Measurements from ENCODE around the gene KRT80. TPM values are rescaled to one million over a fixed set of nuclear protein-coding genes. Genes with fewer than 3 reads are reported as not detected.

KRT80 gene
- total and polyA plus RNA-seq, 2 of the 13 experiments (the other 11 are each of a cell fraction or from before 2014, with no cell fraction given), result 0.27 to 0.53 TPM

GRCh38 chr12:52119398-52120254, 72.2 kb downstream of the KRT80 start (continued):
- TF ChIP-seq, protein P1, sequence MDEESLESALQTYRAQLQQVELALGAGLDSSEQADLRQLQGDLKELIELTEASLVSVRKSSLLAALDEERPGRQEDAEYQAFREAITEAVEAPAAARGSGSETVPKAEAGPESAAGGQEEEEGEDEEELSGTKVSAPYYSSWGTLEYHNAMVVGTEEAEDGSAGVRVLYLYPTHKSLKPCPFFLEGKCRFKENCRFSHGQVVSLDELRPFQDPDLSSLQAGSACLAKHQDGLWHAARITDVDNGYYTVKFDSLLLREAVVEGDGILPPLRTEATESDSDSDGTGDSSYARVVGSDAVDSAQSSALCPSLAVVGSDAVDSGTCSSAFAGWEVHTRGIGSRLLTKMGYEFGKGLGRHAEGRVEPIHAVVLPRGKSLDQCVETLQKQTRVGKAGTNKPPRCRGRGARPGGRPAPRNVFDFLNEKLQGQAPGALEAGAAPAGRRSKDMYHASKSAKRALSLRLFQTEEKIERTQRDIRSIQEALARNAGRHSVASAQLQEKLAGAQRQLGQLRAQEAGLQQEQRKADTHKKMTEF (CRISPR knock-in tag; IDR thresholded peaks at IDR 0.05), result 0 out of 2 replicates have a peak, but pooled peaks have one; percentile 13
- TF ChIP-seq, protein P2, sequence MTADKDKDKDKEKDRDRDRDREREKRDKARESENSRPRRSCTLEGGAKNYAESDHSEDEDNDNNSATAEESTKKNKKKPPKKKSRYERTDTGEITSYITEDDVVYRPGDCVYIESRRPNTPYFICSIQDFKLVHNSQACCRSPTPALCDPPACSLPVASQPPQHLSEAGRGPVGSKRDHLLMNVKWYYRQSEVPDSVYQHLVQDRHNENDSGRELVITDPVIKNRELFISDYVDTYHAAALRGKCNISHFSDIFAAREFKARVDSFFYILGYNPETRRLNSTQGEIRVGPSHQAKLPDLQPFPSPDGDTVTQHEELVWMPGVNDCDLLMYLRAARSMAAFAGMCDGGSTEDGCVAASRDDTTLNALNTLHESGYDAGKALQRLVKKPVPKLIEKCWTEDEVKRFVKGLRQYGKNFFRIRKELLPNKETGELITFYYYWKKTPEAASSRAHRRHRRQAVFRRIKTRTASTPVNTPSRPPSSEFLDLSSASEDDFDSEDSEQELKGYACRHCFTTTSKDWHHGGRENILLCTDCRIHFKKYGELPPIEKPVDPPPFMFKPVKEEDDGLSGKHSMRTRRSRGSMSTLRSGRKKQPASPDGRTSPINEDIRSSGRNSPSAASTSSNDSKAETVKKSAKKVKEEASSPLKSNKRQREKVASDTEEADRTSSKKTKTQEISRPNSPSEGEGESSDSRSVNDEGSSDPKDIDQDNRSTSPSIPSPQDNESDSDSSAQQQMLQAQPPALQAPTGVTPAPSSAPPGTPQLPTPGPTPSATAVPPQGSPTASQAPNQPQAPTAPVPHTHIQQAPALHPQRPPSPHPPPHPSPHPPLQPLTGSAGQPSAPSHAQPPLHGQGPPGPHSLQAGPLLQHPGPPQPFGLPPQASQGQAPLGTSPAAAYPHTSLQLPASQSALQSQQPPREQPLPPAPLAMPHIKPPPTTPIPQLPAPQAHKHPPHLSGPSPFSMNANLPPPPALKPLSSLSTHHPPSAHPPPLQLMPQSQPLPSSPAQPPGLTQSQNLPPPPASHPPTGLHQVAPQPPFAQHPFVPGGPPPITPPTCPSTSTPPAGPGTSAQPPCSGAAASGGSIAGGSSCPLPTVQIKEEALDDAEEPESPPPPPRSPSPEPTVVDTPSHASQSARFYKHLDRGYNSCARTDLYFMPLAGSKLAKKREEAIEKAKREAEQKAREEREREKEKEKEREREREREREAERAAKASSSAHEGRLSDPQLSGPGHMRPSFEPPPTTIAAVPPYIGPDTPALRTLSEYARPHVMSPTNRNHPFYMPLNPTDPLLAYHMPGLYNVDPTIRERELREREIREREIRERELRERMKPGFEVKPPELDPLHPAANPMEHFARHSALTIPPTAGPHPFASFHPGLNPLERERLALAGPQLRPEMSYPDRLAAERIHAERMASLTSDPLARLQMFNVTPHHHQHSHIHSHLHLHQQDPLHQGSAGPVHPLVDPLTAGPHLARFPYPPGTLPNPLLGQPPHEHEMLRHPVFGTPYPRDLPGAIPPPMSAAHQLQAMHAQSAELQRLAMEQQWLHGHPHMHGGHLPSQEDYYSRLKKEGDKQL (CRISPR knock-in tag; IDR thresholded peaks at IDR 0.05; ENCODE audit: low read depth), result 0 out of 2 replicates have a peak, but pooled peaks have one; percentile 47
- TF ChIP-seq ZNF10 (CRISPR knock-in tag; IDR thresholded peaks at IDR 0.05; ENCODE audit: borderline replicate concordance, low read depth) (no peak), PRMT3 (CRISPR knock-in tag; IDR thresholded peaks at IDR 0.05; ENCODE audit: borderline replicate concordance, low read depth) (no peak), ZNF253 (CRISPR knock-in tag; IDR thresholded peaks at IDR 0.05; ENCODE audit: borderline replicate concordance) (no peak), ZNF570 (CRISPR knock-in tag; IDR thresholded peaks at IDR 0.05; ENCODE audit: borderline replicate concordance) (no peak), ZNF564 (CRISPR knock-in tag; IDR thresholded peaks at IDR 0.05) (peak; percentile 31; the same call in 1 of the 2 replicates), CBX5 (CRISPR knock-in tag; IDR thresholded peaks at IDR 0.05; ENCODE audit: borderline replicate concordance) (no peak), HCFC1 (IDR thresholded peaks at IDR 0.05; ENCODE audit: low read depth, low read length) (no peak), MTA1 (CRISPR knock-in tag; IDR thresholded peaks at IDR 0.05; ENCODE audit: borderline replicate concordance) (peak; percentile 71; the same call in 1 of the 2 replicates), ZNF552 (CRISPR knock-in tag; IDR thresholded peaks at IDR 0.05; ENCODE audit: borderline replicate concordance) (no peak), RELA (CRISPR knock-in tag; IDR thresholded peaks at IDR 0.05) (no peak)
- TF ChIP-seq, protein P3, sequence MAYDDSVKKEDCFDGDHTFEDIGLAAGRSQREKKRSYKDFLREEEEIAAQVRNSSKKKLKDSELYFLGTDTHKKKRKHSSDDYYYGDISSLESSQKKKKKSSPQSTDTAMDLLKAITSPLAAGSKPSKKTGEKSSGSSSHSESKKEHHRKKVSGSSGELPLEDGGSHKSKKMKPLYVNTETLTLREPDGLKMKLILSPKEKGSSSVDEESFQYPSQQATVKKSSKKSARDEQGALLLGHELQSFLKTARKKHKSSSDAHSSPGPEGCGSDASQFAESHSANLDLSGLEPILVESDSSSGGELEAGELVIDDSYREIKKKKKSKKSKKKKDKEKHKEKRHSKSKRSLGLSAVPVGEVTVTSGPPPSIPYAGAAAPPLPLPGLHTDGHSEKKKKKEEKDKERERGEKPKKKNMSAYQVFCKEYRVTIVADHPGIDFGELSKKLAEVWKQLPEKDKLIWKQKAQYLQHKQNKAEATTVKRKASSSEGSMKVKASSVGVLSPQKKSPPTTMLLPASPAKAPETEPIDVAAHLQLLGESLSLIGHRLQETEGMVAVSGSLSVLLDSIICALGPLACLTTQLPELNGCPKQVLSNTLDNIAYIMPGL (CRISPR knock-in tag; IDR thresholded peaks at IDR 0.05; ENCODE audit: borderline replicate concordance in 1 of 2, low read depth in 1 of 2), result peak; percentile 60 to 81; a peak in 2 of 4 replicates
- TF ChIP-seq, protein P4, sequence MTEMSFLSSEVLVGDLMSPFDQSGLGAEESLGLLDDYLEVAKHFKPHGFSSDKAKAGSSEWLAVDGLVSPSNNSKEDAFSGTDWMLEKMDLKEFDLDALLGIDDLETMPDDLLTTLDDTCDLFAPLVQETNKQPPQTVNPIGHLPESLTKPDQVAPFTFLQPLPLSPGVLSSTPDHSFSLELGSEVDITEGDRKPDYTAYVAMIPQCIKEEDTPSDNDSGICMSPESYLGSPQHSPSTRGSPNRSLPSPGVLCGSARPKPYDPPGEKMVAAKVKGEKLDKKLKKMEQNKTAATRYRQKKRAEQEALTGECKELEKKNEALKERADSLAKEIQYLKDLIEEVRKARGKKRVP (CRISPR knock-in tag; IDR thresholded peaks at IDR 0.05), result no peak
- TF ChIP-seq, protein P5, sequence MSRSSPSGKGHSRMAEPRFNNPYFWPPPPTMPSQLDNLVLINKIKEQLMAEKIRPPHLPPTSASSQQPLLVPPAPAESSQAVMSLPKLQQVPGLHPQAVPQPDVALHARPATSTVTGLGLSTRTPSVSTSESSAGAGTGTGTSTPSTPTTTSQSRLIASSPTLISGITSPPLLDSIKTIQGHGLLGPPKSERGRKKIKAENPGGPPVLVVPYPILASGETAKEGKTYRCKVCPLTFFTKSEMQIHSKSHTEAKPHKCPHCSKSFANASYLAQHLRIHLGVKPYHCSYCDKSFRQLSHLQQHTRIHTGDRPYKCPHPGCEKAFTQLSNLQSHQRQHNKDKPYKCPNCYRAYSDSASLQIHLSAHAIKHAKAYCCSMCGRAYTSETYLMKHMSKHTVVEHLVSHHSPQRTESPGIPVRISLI (CRISPR knock-in tag; IDR thresholded peaks at IDR 0.05; ENCODE audit: borderline replicate concordance), result no peak
